Adipocyte (in vitro differentiated cells): ENCODE data around the gene COMMD2.

Experiments
- DNase-seq: peaks from one replicate; pipeline ENCODE4 v3.0.0-alpha.2; 2015; ENCODE audit warnings: low read depth
- H3K27me3 ChIP-seq: replicated peaks from 2 replicates; pipeline ENCODE4 v1.7.0; 2013; ENCODE audit warnings: mild to moderate bottlenecking, low read length, moderate library complexity; ENCODE audit not compliant: control insufficient read depth, insufficient read depth
- H3K36me3 ChIP-seq: 2 replicates; pipeline ENCODE4 v1.7.0; 2013; ENCODE audit warnings: low read length, mild to moderate bottlenecking, moderate library complexity; ENCODE audit not compliant: control insufficient read depth, insufficient read depth, severe bottlenecking
- H3K4me1 ChIP-seq: 2 replicates; pipeline ENCODE4 v1.7.0; 2013; ENCODE audit warnings: mild to moderate bottlenecking, low read length, moderate library complexity; ENCODE audit not compliant: control insufficient read depth, insufficient read depth
- H3K4me3 ChIP-seq: 2 replicates; pipeline ENCODE4 v1.7.0; 2013; ENCODE audit warnings: mild to moderate bottlenecking, low read length, moderate library complexity
- H3K9ac ChIP-seq: 2 replicates; pipeline ENCODE4 v1.7.0; 2013; ENCODE audit warnings: mild to moderate bottlenecking, low read length, moderate library complexity
- H3K9me3 ChIP-seq: 2 replicates; pipeline ENCODE4 v1.7.0; 2013; ENCODE audit warnings: mild to moderate bottlenecking, low read length, moderate library complexity; ENCODE audit not compliant: control insufficient read depth

The COMMD2 gene

GRCh38 chr3:149781211-149781610, 28.9 kb upstream of the COMMD2 start:
- no peaks in the 10 kb centered on the region for H3K36me3 ChIP-seq
- H3K4me3 ChIP-seq, result no peak overlapping the region
- no peak overlapping the region for H3K9ac ChIP-seq
- peaks cover 17% of the 10 kb centered on the region for H3K4me1 ChIP-seq
- no peak for DNase-seq
- no peaks in the 10 kb centered on the region for H3K27me3 ChIP-seq
- no peaks in the 10 kb centered on the region for H3K9me3 ChIP-seq

- H3K36me3 ChIP-seq, result no peaks in the 10 kb centered on the region
- H3K4me1 ChIP-seq, result no peaks in the 10 kb centered on the region
- H3K9me3 ChIP-seq, result no peaks in the 10 kb centered on the region
- H3K4me3 ChIP-seq, result no peak overlapping the region
- H3K27me3 ChIP-seq, result no peaks in the 10 kb centered on the region
- no peak for DNase-seq
- H3K9ac ChIP-seq, result no peak overlapping the region
Measured at GRCh38 chr3:149777414-149778214, 25.3 kb upstream of the COMMD2 start.

DNA sequence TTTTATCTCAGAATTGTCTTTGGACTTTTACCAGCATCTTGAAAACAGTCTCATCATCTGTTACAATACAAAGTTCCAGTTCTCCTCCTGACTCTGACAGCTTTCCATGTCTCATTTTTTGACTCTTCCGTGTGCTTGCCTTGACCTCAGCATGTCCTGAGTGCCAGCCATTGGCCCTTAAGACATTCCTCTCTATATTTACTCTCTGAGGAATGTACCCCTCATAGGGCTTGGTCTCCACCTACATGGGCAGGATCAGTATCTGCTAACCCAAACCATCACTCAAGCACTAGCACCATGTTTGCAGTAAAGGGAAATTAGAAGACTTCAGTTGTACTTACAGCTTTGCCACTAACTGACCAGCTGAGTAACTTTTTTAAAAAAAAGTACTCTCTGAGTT, 23.9 kb upstream of the COMMD2 start:
- H3K36me3 ChIP-seq, result no peaks in the 10 kb centered on the region
- H3K9me3 ChIP-seq, result no peaks in the 10 kb centered on the region
- H3K9ac ChIP-seq, result no peak overlapping the region
- H3K4me1 ChIP-seq, result no peaks in the 10 kb centered on the region
- no peak overlapping the region for H3K4me3 ChIP-seq
- no peaks in the 10 kb centered on the region for H3K27me3 ChIP-seq
- DNase-seq, result no peak

- Histone ChIP-seq H3K36me3 (no peaks in the 10 kb centered on the region), H3K27me3 (no peaks in the 10 kb centered on the region), H3K9ac (no peak overlapping the region), H3K4me1 (no peaks in the 10 kb centered on the region), H3K9me3 (no peaks in the 10 kb centered on the region), H3K4me3 (no peak overlapping the region)
- DNase-seq, result no peak
Measured at GRCh38 chr3:149772861-149773260, 20.6 kb upstream of the COMMD2 start.

DNA sequence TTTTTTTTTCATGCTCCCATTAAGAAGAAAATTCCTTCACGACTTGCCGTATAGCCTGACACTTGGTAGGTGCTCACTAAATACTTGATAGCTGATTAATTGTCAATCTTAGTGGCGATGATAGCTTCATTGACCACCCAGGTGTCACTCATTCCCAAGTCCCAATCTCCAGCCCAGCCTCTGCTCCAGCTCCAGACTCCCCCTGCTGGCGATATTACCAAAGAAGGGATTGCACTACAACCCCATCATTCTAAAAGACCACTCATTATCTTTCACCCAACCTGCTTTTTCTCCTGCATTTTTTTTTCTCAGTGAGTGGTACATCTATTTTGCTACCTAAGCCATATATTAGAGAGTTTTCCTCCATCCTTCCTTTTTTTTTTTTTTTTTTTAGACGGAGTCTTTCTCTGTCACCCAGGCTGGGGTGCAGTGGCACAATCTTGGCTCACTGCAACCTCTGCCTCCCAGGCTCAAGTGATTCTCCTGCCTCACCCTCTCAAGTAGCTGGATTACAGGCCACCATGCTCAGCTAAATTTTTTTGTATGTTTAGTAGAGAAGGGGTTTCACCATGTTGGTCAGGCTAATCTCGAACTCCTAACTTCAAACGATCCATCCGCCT, 19.5 kb upstream of the COMMD2 start:
- Histone ChIP-seq H3K27me3 (no peaks in the 10 kb centered on the region), H3K4me1 (no peaks in the 10 kb centered on the region), H3K9ac (no peak overlapping the region), H3K36me3 (no peaks in the 10 kb centered on the region), H3K4me3 (no peak overlapping the region), H3K9me3 (no peaks in the 10 kb centered on the region)
- peak; percentile 81 for DNase-seq

GRCh38 chr3:149770246-149770645, 18.0 kb upstream of the COMMD2 start:
- DNase-seq, result no peak

DNA sequence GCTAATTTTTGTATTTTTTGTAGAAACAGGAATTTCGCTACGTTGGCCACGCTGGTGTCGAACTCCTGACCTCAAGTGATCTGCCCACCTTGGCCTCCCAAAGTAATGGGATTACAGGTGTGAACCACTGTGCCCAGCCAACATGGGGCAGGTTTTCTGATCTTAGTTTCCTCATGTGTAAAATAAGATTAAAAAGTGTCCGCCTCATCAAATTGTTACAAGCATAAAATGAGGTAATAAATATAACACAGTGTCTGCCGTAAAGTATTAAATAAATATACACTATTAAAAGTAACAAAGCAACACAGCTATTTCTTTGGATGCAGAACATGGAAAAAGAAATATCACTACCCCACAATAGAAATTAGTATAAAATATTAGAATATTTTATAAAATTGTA, 16.4 kb upstream of the COMMD2 start:
- no peak for DNase-seq
- H3K4me3 ChIP-seq, result no peak overlapping the region
- H3K9ac ChIP-seq, result no peak overlapping the region
- H3K4me1 ChIP-seq, result no peaks in the 10 kb centered on the region
- H3K9me3 ChIP-seq, result no peaks in the 10 kb centered on the region
- H3K27me3 ChIP-seq, result peaks cover 5% of the 10 kb centered on the region
- H3K36me3 ChIP-seq, result no peaks in the 10 kb centered on the region

More at GRCh38 chr3:149770246-149770645, 18.0 kb upstream of the COMMD2 start:
- H3K9ac ChIP-seq, result no peak overlapping the region
- H3K9me3 ChIP-seq, result no peaks in the 10 kb centered on the region
- H3K36me3 ChIP-seq, result no peaks in the 10 kb centered on the region
- no peak overlapping the region for H3K4me3 ChIP-seq
- H3K27me3 ChIP-seq, result no peaks in the 10 kb centered on the region
- H3K4me1 ChIP-seq, result no peaks in the 10 kb centered on the region

- no peak for DNase-seq
Measured at GRCh38 chr3:149767720-149768119, 15.4 kb upstream of the COMMD2 start.

GRCh38 chr3:149765762-149766334, 13.6 kb upstream of the COMMD2 start:
- peak; percentile 79 for DNase-seq
- Histone ChIP-seq H3K27me3 (peaks cover 8% of the 10 kb centered on the region), H3K36me3 (no peaks in the 10 kb centered on the region), H3K9me3 (no peaks in the 10 kb centered on the region), H3K4me3 (no peak overlapping the region), H3K4me1 (no peaks in the 10 kb centered on the region), H3K9ac (no peak overlapping the region)

More at GRCh38 chr3:149767720-149768119, 15.4 kb upstream of the COMMD2 start:
- Histone ChIP-seq H3K27me3 (peaks cover 8% of the 10 kb centered on the region), H3K9ac (no peak overlapping the region), H3K36me3 (no peaks in the 10 kb centered on the region), H3K4me3 (no peak overlapping the region), H3K9me3 (no peaks in the 10 kb centered on the region), H3K4me1 (no peaks in the 10 kb centered on the region)

GRCh38 chr3:149764302-149764701, 12.0 kb upstream of the COMMD2 start:
- Histone ChIP-seq H3K36me3 (no peaks in the 10 kb centered on the region), H3K9ac (no peak overlapping the region), H3K4me1 (no peaks in the 10 kb centered on the region), H3K27me3 (peaks cover 8% of the 10 kb centered on the region), H3K9me3 (no peaks in the 10 kb centered on the region), H3K4me3 (no peak overlapping the region)
- no peak for DNase-seq

DNA sequence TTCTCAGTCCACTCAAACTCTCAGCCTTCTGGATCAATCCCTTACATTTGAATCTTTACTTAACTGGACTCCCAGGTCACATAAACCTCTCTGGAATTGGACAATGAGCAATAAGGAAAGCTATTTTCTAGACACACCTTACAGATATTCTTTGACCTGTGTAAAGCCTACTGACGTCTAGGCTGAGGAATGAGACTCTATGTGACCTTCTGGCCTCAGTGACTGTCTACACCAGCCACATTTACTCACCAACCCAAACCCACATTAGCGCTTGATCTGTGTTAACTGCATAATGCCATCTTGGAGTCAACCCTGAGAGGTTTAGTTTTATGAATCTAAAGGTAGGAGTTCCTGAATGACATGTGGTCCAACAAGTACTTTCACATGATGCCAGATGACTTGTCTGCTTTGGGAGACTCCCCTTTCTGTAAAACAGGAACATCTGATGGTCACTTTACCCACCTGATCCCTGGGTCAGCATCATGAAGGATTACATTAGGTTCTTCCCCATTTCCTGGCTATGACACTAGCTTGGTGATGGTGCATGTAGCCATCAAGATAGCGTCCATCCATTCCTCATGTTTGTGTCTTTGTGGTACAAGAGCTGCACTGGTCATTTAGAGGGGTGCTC, 11.4 kb upstream of the COMMD2 start:
- DNase-seq, result no peak
- Histone ChIP-seq H3K27me3 (peaks cover 8% of the 10 kb centered on the region), H3K36me3 (no peaks in the 10 kb centered on the region), H3K9ac (no peak overlapping the region), H3K9me3 (no peaks in the 10 kb centered on the region), H3K4me1 (no peaks in the 10 kb centered on the region), H3K4me3 (no peak overlapping the region)
